ENCODE measurements around the gene SMG6.
"Not testable (repeated sequence)": the region's sequence is repeated elsewhere in the genome, so short reads cannot be mapped to it uniquely, and the experiment has no call there.

SMG6 gene

GRCh38 chr17:2302778-2303203, 794 bp downstream of the SMG6 start:
- FAIRE-seq = no peak

DNA sequence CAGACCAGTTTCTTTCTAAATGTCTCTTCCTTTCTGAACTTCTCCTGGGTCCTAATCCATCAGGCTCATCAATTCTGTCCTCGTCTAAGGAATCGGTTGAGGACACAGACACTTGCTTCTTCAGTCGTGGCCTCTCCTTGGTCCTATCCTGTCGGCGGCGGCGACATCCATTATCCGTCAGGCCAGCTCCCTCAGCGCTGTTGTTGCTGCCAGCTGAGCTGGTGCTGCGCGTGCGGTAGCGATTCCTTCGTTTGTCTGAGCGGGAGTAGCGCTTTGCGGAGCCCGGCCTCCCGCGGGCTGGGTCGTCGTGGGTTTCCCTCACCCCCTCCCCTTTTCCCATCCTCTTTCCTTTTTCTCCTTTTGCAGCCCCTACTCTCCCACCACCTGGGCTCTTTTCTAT, 3.8 kb downstream of the SMG6 start:
- FAIRE-seq = no peak

DNA sequence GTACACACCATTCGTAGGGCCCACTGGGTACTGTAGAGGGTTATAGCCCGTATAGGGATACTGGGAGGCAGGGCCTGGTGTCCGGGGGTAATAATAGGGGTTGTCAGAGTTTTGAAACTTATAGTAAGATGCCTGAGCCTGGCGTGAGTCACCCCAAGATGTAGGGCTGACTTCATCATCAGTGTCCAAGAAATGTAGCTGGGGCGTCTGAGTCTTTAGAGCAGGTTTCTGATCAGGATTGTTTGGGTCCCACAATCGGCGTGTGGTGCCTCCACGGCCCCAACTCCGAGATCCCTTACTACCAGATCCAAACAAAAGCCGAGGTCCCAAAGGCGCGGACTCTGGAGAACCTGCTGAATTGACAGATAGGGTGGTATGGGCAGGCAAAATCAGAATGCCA, 4.4 kb downstream of the SMG6 start:
- no peak for FAIRE-seq

- no peak for FAIRE-seq
These were observed 6.6 kb downstream of the SMG6 start for GRCh38 chr17:2297023-2297422.

GRCh38 chr17:2295575-2295974, 8.0 kb downstream of the SMG6 start:
- no peak for FAIRE-seq

DNA sequence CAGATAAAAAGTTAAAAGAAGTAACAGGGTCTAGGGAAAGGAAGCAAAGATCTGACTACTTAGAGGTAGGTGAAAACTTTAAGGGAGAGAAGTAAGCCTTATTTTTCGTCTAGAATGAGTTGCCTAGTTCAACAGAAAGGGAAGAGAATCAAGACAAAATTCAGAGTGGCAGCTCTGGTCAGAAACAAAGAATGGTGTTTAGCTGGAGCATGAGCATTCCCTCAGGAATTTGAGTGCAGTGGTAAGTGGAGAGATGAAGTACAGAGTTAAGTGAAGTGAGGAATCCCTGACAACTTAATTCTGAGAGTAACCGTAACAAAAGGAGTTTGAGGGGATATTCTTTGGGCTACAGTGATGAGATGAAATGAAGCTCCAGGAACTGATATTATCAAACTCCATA, 11.5 kb downstream of the SMG6 start:
- FAIRE-seq = no peak

- no peak for FAIRE-seq
These were observed 13.6 kb downstream of the SMG6 start for GRCh38 chr17:2289878-2290478.

DNA sequence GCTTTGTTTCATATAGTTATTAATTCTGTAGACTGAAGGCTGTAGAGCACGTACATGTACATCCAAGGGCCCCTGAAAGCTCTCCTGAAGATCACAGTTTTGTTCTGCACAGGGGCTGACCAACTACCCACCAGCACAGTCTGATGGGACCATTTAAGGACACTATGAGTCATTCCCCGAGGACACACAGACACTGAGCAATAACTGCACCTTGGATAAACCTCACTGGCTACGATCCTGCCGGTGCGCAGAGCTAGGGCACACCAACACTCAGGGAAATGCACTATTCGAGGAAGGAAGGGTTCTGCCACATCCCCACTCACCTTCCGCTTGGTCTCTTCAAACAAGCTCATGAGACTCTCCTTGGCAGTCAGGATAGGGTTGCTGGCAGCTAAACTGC, 20.3 kb downstream of the SMG6 start:
- FAIRE-seq = no peak

DNA sequence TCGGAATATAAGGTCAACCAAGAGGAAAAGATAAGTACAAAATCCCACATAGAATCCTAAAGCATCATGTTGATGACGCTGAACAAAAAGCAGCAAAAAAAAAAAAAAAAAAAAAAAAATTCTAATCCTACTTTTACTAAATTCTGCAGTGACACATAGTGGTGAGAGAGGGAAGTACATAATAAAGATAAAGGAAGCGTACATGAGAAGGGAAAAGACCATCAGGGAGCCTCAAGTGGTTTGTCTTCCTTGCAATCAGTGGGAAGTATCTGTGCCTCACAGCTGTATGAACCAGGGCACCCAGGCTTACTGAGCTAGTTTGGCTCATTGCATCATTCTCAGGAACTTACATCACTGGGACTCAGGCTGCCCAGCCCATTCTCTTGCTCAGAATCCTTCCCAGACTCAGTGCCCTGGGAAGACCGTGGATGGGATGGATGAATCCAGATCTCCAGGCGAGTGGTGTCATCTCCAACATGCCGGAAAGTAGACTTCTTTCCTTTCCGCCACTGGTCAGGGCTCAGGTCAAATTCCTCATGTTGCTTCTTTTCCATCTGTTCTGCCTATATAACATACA, 21.2 kb downstream of the SMG6 start:
- FAIRE-seq = peak; percentile 96

DNA sequence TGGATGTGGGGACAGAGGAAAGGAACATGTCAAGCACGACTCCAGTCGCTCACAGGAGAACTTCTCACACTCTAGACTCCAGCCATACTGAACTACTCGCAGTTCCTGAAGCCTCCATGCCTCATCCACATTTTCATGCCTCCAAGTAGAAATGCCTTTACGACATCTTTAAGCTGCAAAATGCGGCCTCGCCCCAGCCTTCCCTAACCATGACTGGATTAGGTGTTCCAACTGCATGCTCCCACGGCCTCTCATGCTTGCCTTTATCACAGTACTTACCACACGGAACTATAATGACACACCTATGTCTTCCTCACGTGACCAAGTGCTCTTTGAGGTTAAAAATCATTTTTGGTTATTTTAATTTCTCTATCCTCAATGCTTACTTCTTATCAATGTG, 23.9 kb downstream of the SMG6 start:
- no peak for FAIRE-seq

- FAIRE-seq = no peak
These were observed 26.0 kb downstream of the SMG6 start for GRCh38 chr17:2277429-2278170.

DNA sequence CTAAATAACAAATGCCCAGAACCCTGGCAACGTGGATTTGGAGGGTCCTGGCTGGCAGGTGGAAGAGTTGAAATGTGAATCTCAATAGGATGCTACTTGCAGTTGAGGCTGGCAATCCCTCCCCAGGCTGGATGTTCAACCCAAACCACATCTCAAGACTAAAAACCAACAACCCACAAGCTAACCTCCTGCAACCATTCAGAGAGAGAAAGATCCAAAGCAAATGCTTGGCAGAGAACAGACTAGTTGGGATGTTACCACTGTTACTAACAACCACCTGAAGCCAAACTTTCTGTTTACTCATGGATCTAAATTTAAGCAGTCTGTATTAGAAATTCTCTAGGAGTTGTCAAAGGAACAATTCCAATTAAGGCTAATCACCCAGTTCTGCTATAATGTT, 27.9 kb downstream of the SMG6 start:
- no peak for FAIRE-seq

GRCh38 chr17:2274414-2274813, 29.2 kb downstream of the SMG6 start:
- FAIRE-seq = no peak

DNA sequence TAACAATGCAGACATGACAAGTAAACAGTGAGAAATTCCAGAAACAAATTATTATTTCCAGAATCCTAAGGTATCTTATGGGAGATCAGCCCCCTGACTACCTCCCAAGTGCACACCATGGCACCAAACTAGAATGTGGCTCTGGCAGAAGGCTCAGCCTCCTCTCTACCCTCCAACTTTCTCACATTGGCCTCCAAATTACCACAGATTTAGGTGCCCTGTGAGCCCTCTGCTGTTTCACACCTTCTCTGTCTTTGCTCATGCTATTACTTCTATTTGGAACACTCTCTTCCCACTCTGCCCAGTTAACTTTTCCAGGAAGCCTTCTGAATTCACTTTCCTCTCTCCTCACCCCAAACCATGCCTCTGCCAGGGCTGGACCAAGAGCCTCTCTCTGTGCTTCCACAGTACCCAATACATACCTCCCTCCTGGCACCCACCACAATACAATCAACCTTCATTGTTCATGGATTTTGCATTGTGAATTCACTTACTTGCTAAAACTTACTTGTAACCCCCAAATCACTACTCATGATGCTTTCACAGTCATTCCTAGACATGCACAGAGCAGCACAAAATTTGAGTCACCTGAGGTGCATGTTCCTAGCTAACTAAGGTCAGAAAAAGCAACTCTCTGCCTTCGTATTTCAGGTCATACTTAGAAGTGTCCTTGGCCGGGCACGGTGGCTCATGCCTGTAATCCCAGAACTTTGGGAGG, 31.4 kb downstream of the SMG6 start:
- no peak for FAIRE-seq

DNA sequence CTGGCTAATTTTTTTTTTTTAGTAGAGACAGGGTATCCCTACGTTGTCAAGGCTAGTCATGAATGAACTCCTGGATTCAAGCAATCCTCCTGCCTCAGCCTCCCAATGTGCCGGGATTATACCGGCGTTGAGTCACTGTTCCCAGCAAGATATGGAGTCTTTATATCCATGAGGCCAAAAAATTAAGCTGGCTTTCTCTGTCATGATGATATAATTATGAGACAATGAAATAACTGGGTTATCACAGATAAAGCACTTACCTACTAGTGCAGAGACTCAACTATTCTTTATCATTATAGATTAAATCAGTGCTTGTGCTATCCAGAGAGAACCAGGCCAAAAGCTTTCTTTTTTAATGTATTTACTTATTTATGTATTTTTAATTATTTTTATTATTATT, 36.2 kb downstream of the SMG6 start:
- no peak for FAIRE-seq

GRCh38 chr17:2266865-2267228, 36.7 kb downstream of the SMG6 start:
- FAIRE-seq = no peak

DNA sequence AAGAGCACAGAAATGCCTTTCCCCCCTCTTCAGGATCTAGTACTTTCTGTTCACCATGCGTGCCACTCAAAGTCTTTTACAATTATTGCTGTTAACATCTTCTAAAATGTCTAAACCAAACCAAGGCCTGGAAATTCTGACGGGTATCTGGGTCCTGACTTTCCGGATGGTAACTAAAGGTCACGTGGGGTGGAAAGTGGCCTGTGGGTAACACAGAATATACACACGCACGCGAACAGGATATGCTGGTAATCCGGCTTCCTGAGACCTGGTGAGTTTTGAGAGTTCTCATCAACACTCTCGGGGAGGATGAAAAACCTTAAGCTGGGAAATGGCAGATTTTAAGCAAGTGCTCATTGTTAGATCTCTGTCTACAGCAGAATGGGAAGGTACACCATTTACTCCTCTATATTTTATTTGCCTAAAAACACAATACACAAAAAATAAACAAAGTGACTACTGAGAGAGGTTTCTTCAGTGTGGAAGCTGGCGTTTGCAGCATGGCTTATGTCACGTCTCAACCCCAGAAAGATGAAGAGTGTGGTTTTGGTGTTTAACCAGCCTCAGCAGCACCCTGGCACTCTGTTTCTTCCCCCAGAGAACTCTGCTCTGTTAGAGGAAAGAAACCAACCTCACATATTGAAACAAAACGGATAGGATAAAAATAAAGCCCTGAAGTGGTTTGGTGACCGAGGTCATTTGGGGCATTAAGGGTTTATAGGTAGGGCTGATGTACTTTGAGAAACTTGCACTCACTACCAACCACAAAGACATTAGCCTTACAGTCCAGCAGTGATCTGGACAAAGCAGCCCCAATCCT, 37.3 kb downstream of the SMG6 start:
- no peak for FAIRE-seq

DNA sequence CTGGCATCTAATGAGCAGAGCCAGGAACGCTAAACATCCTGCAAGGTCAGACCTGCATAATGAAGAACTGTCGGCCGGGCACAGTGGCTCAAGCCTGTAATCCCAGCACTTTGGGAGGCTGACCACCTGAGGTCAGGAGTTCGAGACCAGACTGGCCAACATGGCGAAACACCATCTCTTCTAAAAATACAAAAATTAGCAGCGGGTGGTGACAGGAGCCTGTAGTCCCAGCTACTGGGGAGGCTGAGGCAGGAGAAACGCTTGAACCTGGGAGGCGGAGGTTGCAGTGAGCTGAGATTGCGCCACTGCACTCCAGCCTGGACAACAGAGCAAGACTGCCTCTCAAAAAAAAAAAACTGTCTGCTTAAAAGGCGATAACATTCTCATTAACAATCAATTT, 38.4 kb downstream of the SMG6 start:
- FAIRE-seq = not testable (repeated sequence)

DNA sequence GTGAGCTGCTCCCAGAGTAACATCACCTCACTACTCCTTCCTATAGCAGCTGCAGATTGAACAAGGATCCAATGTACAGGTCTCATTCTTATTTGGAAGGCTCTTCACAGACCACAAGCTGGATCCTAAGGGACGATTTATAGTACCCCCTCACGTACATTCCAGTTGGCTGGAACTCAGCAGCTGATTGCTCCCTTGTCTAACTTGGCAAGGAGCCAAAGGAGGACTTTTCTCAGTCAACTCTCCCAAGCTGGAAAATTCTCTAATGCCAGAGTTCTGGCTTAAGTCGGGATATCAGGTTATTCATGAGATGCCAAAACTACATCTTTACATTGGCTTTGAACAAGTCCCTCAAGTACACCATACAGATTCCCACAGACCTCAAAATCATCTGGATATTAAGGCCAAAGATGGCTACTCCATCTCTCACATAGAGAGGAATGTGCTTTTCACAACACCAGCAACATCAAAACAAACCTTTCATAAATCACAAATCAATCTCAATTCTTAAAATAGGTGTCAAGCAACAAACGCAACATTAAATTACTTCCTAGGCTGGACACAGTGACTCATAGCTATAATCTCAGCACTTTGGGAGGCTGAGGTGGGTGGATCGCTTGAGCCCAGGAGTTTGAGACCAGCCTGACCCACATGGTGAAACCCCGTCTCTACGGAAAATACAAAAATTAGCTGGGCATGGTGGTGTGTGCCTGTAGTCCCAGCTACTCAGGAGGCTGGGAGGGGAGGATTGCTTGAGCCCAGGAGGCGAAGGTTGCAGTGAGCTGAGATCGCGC, 39.3 kb downstream of the SMG6 start:
- FAIRE-seq = no peak

GRCh38 chr17:2263183-2264066, 40.2 kb downstream of the SMG6 start:
- no peak for FAIRE-seq

DNA sequence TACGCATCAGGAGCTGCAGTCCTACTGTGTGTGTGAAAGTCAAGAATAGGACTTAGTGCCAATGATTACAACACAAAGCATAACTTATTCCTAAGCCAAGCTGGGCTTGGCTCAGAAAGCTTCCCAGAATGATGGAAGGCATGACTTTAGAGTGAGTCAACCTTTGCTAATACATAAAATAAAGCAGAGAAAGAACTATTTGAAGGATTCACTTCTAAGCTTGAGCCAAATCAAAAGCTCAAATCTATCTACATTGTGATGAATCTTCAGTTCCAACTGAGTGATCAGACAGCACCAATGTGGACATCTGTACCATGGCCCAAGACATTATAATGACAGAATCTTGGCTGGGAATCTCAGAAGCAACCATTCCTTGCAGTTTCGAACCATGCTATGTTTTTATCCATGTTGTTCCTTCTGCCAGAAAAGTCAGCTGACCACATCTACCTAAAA, 41.4 kb downstream of the SMG6 start:
- no peak for FAIRE-seq

All from A204.1 (cell line).